ENCODE measurements around the gene GATA2. TPM values are rescaled to one million over a fixed set of nuclear protein-coding genes. Genes with fewer than 3 reads are reported as not detected.

GATA2 gene
- total and polyA plus RNA-seq, 2 of the 13 experiments (the other 11 are each of a cell fraction or from before 2014, with no cell fraction given): 3.5 to 6.2 TPM

DNA sequence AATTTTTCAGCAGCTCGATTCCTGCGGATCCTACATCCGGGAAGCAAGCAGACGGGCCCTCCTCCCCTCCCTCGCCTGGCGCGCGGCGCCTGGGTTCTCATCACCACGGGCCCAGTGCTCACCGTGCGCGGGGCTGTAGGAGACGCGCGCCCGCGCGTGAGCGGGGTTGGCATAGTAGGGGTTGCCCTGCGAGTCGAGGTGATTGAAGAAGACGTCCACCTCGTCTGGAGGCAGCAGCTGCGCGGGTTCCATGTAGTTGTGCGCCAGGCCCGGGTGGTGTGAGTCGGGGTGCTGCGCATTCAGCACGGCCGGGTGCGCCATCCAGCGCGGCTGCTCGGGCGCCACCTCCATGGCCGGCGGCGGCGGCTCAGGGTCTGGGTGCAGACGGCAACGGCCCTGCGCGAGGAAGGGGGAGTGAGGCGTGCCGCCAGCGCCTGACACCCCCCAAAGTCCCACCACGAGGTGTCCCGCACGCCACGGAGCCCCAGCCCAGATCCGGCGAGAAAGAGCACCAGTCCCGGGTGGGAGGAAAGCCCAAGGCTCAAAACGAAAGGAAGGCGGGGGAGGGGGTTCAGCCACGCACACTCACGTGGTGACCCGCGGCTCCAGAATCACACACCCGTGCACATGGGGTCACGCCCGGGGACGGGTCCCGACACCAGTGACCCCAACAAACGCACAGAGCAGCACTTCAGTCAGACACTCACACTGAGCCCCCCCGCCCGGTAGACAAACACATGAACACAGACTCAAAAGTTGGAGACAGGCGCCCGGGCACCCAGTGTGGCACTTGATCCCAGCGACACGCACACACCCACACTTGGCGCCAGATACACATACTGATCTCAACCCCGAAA is 6.1 kb downstream of the GATA2 start (continued):
- TF ChIP-seq ZNF761 (CRISPR knock-in tag; conservative IDR thresholded peaks at IDR 0.05): no peak
- no peak for TF ChIP-seq ZNF616 (CRISPR knock-in tag; IDR thresholded peaks at IDR 0.05; ENCODE audit: low read depth)
- no peak for TF ChIP-seq CCAR2 (optimal IDR thresholded peaks at IDR 0.05; ENCODE audit: low read depth, low read length)
- no peak for TF ChIP-seq ELF1 (CRISPR knock-in tag; IDR thresholded peaks at IDR 0.05)
- TF ChIP-seq, protein P1, sequence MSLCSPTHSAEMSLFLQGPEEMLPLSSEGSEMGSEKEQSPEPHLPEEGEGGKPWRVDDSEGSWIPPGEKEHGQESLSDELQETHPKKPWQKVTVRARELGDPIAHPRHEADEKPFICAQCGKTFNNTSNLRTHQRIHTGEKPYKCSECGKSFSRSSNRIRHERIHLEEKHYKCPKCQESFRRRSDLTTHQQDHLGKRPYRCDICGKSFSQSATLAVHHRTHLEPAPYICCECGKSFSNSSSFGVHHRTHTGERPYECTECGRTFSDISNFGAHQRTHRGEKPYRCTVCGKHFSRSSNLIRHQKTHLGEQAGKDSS (CRISPR knock-in tag; IDR thresholded peaks at IDR 0.05; ENCODE audit: borderline replicate concordance, low read depth): peak; percentile 33; the same call in 1 of the 2 replicates
- no peak for TF ChIP-seq ZNF770 (CRISPR knock-in tag; IDR thresholded peaks at IDR 0.05)
- TF ChIP-seq ERF (CRISPR knock-in tag; IDR thresholded peaks at IDR 0.05): no peak
- no peak for TF ChIP-seq HMGA1 (CRISPR knock-in tag; conservative IDR thresholded peaks at IDR 0.05)
- TF ChIP-seq CAMTA2 (CRISPR knock-in tag; IDR thresholded peaks at IDR 0.05; ENCODE audit: borderline replicate concordance): no peak
- TF ChIP-seq IRF2 (CRISPR knock-in tag; IDR thresholded peaks at IDR 0.05): no peak
- no peak for TF ChIP-seq TBP (CRISPR knock-in tag; IDR thresholded peaks at IDR 0.05)
- no peak for TF ChIP-seq NPAS2 (CRISPR knock-in tag; IDR thresholded peaks at IDR 0.05; ENCODE audit: borderline replicate concordance)
- no peak for TF ChIP-seq E2F5 (CRISPR knock-in tag; conservative IDR thresholded peaks at IDR 0.05)
- no peak for TF ChIP-seq HMG20B (CRISPR knock-in tag; conservative IDR thresholded peaks at IDR 0.05)
- no peak for TF ChIP-seq EEA1 (CRISPR knock-in tag; IDR thresholded peaks at IDR 0.05; ENCODE audit: borderline replicate concordance)
- TF ChIP-seq SRY (CRISPR knock-in tag; IDR thresholded peaks at IDR 0.05): no peak; the same call in 1 of the 2 replicates
- TF ChIP-seq PAWR (CRISPR knock-in tag; IDR thresholded peaks at IDR 0.05; ENCODE audit: borderline replicate concordance): no peak
- TF ChIP-seq MAFG (CRISPR knock-in tag; IDR thresholded peaks at IDR 0.05): no peak
- no peak for TF ChIP-seq FOSL1 (CRISPR knock-in tag; IDR thresholded peaks at IDR 0.05; ENCODE audit: borderline replicate concordance)
- TF ChIP-seq, protein P2, sequence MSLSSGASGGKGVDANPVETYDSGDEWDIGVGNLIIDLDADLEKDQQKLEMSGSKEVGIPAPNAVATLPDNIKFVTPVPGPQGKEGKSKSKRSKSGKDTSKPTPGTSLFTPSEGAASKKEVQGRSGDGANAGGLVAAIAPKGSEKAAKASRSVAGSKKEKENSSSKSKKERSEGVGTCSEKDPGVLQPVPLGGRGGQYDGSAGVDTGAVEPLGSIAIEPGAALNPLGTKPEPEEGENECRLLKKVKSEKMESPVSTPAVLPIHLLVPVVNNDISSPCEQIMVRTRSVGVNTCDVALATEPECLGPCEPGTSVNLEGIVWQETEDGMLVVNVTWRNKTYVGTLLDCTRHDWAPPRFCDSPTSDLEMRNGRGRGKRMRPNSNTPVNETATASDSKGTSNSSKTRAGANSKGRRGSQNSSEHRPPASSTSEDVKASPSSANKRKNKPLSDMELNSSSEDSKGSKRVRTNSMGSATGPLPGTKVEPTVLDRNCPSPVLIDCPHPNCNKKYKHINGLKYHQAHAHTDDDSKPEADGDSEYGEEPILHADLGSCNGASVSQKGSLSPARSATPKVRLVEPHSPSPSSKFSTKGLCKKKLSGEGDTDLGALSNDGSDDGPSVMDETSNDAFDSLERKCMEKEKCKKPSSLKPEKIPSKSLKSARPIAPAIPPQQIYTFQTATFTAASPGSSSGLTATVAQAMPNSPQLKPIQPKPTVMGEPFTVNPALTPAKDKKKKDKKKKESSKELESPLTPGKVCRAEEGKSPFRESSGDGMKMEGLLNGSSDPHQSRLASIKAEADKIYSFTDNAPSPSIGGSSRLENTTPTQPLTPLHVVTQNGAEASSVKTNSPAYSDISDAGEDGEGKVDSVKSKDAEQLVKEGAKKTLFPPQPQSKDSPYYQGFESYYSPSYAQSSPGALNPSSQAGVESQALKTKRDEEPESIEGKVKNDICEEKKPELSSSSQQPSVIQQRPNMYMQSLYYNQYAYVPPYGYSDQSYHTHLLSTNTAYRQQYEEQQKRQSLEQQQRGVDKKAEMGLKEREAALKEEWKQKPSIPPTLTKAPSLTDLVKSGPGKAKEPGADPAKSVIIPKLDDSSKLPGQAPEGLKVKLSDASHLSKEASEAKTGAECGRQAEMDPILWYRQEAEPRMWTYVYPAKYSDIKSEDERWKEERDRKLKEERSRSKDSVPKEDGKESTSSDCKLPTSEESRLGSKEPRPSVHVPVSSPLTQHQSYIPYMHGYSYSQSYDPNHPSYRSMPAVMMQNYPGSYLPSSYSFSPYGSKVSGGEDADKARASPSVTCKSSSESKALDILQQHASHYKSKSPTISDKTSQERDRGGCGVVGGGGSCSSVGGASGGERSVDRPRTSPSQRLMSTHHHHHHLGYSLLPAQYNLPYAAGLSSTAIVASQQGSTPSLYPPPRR (CRISPR knock-in tag; IDR thresholded peaks at IDR 0.05; ENCODE audit: borderline replicate concordance): no peak
- peak; percentile 47; the same call in 1 of the 2 replicates for TF ChIP-seq DMAP1 (CRISPR knock-in tag; IDR thresholded peaks at IDR 0.05)
- no peak for TF ChIP-seq ZFP36L1 (CRISPR knock-in tag; IDR thresholded peaks at IDR 0.05)
